ENCODE results near the gene POU4F1. TPM values are rescaled to one million over a fixed set of nuclear protein-coding genes. Genes with fewer than 3 reads are reported as not detected.

The POU4F1 gene
- total RNA-seq, 1 experiment from 2014 or later: 0.26 TPM

- Histone ChIP-seq H2BK15ac (ENCODE audit: low read depth, low read length) (no peak overlapping the region), H2AFZ (ENCODE audit: low read length) (no peak overlapping the region), H3T11ph (ENCODE audit: low read length) (no peak overlapping the region), H2BK12ac (ENCODE audit: insufficient read length, low read depth, low read length) (no peak overlapping the region), H3K4me1 (ENCODE audit: insufficient read depth, low read length) (no peaks in the 10 kb centered on the region), H2BK120ac (ENCODE audit: low read depth, low read length, poor library complexity, severe bottlenecking) (no peak overlapping the region), H3K23ac (ENCODE audit: insufficient read length, low read depth, low read length) (no peak overlapping the region), H4K5ac (ENCODE audit: insufficient read length, low read depth, low read length) (no peak overlapping the region), H2BK20ac (ENCODE audit: low read depth, low read length, poor library complexity, severe bottlenecking) (no peak overlapping the region), H3K79me2 (ENCODE audit: insufficient read depth, low read length) (no peaks in the 10 kb centered on the region), H4K8ac (replicated peaks; ENCODE audit: insufficient read length, low read depth, low read length) (no peak overlapping the region), H3K27me3 (ENCODE audit: insufficient read depth, low read length) (peaks cover 85% of the 10 kb centered on the region), H3K14ac (ENCODE audit: insufficient read depth, low read length) (no peak overlapping the region), H4K91ac (ENCODE audit: insufficient read length, low read depth, low read length) (no peak overlapping the region), H3K27ac (ENCODE audit: insufficient read length, low read depth, low read length) (no peak overlapping the region), H3K79me1 (ENCODE audit: insufficient read depth, low read depth, low read length, poor library complexity, severe bottlenecking) (no peaks in the 10 kb centered on the region), H3K23me2 (ENCODE audit: insufficient read length, low read depth, low read length, poor library complexity, severe bottlenecking) (peaks cover 11% of the 10 kb centered on the region), H3K9ac (ENCODE audit: extremely low read depth, insufficient read length, low read length) (no peak overlapping the region), H4K20me1 (ENCODE audit: control insufficient read depth, insufficient read depth, insufficient read length) (no peaks in the 10 kb centered on the region), H3K4ac (ENCODE audit: low read depth, low read length) (no peak overlapping the region), H3K4me2 (ENCODE audit: insufficient read depth, insufficient read length, low read length) (peak overlapping the region; percentile 48), H2AK5ac (ENCODE audit: insufficient read length, low read length) (no peak overlapping the region), H3K18ac (ENCODE audit: insufficient read length, low read depth, low read length) (no peak overlapping the region), H2BK5ac (ENCODE audit: insufficient read length, low read length) (no peak overlapping the region), H3K56ac (ENCODE audit: insufficient read length, low read depth, low read length) (no peak overlapping the region), H3K9me3 (ENCODE audit: control insufficient read depth, low read depth, low read length) (no peaks in the 10 kb centered on the region)
- H3K36me3 Mint-ChIP-seq (ENCODE audit: insufficient read depth in 1 of 3, low read depth in 3 of 3): peaks cover 0 to 1% (median 0%) of the 10 kb centered on the region in 3 experiments; a peak in 2 of 7 replicates
- peaks cover 1 to 8% of the 10 kb centered on the region in 2 experiments; a peak in 2 of 5 replicates for H3K9me3 Mint-ChIP-seq
- WGBS (ENCODE audit: extremely low coverage, insufficient read length, low lambda C conversion rate): no CpG with 5 or more reads among the region's 42 CpGs
- peaks cover 32 to 55% of the 10 kb centered on the region in 2 experiments for H3K4me1 Mint-ChIP-seq
- no peak overlapping the region for H3K27ac Mint-ChIP-seq
- no peak for TF ChIP-seq CTCF (conservative IDR thresholded peaks at IDR 0.05)
- DNase-seq: peak; percentile 81
- peaks cover 99% of the 10 kb centered on the region for H3K27me3 Mint-ChIP-seq (ENCODE audit: low read depth)
- H3K4me3 Mint-ChIP-seq: peak overlapping the region; percentile 33 to 82
Measured at GRCh38 chr13:78607409-78608251, 4.3 kb upstream of the POU4F1 start.

Measured in H9 (cell line).